ENCODE data around the gene GTPBP10. TPM values are rescaled to one million over a fixed set of nuclear protein-coding genes. Genes with fewer than 3 reads are reported as not detected.

The GTPBP10 gene
- total and polyA plus RNA-seq, 9 of the 15 experiments (the other 6 are each of a cell fraction or from before 2014, with no cell fraction given), result 34.6 to 89.8 (median 76.4) TPM

GRCh38 chr7:90403174-90404113 is 56.9 kb downstream of the GTPBP10 start, which contains the start of gene CLDN12 (continued):
- TF ChIP-seq TAF1 (IDR thresholded peaks at IDR 0.05; ENCODE audit: control insufficient read depth, extremely low read depth, insufficient read depth, low read length, severe bottlenecking) (peak; percentile 45), ZFP91 (CRISPR knock-in tag; IDR thresholded peaks at IDR 0.05) (no peak), SLC30A9 (CRISPR knock-in tag; IDR thresholded peaks at IDR 0.05) (no peak), JUND (IDR thresholded peaks at IDR 0.05; ENCODE audit: borderline replicate concordance, low read depth, low read length) (peak; percentile 77), JUND (tag; IDR thresholded peaks at IDR 0.05; ENCODE audit: borderline replicate concordance, low read depth, low read length) (peak; percentile 65; the same call in 1 of the 3 replicates), PHF20 (IDR thresholded peaks at IDR 0.05; ENCODE audit: partially characterized antibody) (no peak), ZNF175 (CRISPR knock-in tag; IDR thresholded peaks at IDR 0.05; ENCODE audit: low read depth) (no peak; the same call in 1 of the 2 replicates), HDAC6 (IDR thresholded peaks at IDR 0.05; ENCODE audit: low read depth, low read length) (no peak), NCOA2 (IDR thresholded peaks at IDR 0.05; ENCODE audit: partially characterized antibody in 2 of 2) (no peak), MAFK (IDR thresholded peaks at IDR 0.05; ENCODE audit: low read length) (no peak), KDM1A (IDR thresholded peaks at IDR 0.05) (no peak), EZH2 (IDR thresholded peaks at IDR 0.05; ENCODE audit: borderline replicate concordance, low read depth, low read length) (no peak), STAT6 (CRISPR knock-in tag; IDR thresholded peaks at IDR 0.05) (no peak), ZNF609 (CRISPR knock-in tag; IDR thresholded peaks at IDR 0.05; ENCODE audit: borderline replicate concordance) (no peak), PHF8 (IDR thresholded peaks at IDR 0.05; ENCODE audit: borderline replicate concordance, low read length) (peak; percentile 65; the same call in 1 of the 2 replicates), WHSC1 (IDR thresholded peaks at IDR 0.05; ENCODE audit: low read length) (no peak), ZNF354B (CRISPR knock-in tag; IDR thresholded peaks at IDR 0.05) (no peak), CBX3 (IDR thresholded peaks at IDR 0.05; ENCODE audit: borderline replicate concordance in 1 of 2, low read length in 2 of 2) (peak in 1 of 2 experiments; percentile 9; a peak in 1 of 3 replicates)
